ENCODE results near the gene NBR1.
"Not testable (repeated sequence)": the region's sequence is repeated elsewhere in the genome, so short reads cannot be mapped to it uniquely, and the experiment has no call there.

GRCh38 chr17:43233877-43234276 lies 62.9 kb downstream of the NBR1 start, which contains the start of gene RNU2-1:
- not testable (repeated sequence) for TF ChIP-seq CTCF (conservative IDR thresholded peaks at IDR 0.05; ENCODE audit: low read depth, low read length); RFX5 (IDR thresholded peaks at IDR 0.05; ENCODE audit: low read depth, low read length); POLR2A (IDR thresholded peaks at IDR 0.05; ENCODE audit: low read depth, low read length); CHD1 (IDR thresholded peaks at IDR 0.05; ENCODE audit: low read depth, low read length); FOS (IDR thresholded peaks at IDR 0.05; ENCODE audit: low read depth, low read length); SMC3 (IDR thresholded peaks at IDR 0.05; ENCODE audit: low read depth, low read length)
